ENCODE data around the gene RUSC1.

Gene RUSC1

GRCh38 chr1:155295183-155295941, 25.3 kb upstream of the RUSC1 start:
- DNase-seq, result no peak

GRCh38 chr1:155295942-155296267, 24.8 kb upstream of the RUSC1 start:
- DNase-seq, result no peak

DNA sequence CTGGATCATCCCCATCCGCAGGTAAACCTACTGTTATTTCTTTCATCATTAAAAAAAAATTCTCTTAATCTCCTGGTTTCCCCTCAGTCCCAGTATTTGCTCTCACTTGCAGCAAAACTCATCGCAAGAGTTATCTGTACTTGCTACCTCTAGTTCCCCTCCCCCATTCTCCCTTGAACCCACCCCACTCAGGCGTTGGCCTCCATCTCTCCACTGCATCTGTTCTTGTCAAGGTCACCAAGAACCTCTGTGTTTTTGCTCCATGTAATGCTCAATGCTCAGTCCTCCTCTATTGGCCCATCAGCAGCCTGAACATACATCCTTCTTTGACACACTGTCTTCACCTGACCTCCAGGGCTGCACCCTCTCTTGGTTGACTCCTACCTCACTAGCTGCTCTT, 24.0 kb upstream of the RUSC1 start:
- no peak for DNase-seq

GRCh38 chr1:155297384-155297783, 23.3 kb upstream of the RUSC1 start:
- DNase-seq, result no peak

- no peak for DNase-seq
Measured at GRCh38 chr1:155300024-155300423, 20.7 kb upstream of the RUSC1 start.

DNA sequence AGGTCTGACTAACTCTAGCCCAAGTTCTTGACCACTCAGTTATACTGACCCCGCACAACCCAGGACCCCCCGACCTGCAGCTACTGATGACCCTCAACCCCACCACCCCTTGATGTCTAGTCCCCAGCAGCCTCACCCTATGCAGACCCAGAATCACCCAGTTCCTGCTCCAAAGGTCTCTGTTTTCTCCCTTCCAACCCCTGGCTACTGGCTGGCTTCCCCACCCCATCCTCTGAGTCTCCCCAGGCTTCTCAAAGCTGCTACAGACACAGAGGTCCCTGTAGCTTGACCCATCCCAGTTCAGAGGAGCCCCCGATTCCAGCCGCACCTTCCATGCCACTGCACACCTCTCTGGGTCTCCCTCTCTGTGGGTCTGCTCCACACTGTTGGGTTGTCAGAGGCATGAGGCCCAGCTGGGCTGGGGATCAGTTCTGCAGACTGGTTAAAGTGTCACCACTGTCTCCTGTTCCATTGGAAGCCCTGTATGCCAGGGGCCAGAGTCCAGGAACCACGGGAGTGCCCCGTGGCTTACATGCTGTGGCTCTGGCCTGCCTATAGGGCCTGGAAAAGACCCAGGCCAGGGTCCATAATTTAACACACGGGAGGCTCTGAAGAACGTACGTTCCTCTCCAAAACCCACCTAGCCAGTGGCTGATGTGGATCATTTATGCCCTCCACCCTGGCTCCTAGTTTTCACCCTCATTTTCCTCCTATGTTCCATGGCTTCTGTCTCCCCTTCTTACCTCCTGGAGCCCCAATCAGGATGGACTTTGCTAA, 20.0 kb upstream of the RUSC1 start:
- DNase-seq, result no peak

DNA sequence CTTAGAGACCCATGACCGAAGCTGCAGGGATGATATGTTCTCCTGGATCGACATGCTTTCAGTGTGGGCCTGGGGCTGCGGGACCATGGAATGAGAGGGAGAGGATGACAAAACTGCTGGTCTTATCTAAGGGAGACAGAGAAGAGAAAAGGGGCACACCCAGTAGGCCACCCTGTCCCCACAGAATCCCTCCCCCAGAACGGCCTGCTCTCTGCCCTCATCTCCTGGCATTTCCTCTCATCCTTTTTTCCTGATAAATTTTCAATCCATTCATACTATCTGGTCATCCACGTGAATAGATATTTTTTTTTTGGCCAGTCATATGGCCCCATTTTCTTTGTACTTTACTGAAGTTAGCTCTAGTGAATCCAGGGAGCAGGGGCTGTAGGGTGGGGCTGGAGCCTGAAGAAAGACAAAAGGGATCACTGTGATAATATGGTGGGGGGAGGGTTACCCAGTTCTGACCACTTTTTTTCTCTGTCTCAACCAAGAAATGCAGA, 19.3 kb upstream of the RUSC1 start, which contains the start of gene PKLR:
Gene PKLR (minus strand): TSS at position 97 of the 500 bp plus-strand sequence. CDS start 43 bp downstream, at position 54.
- DNase-seq, result no peak

GRCh38 chr1:155304558-155305063, 16.1 kb upstream of the RUSC1 start:
- no peak for DNase-seq

- no peak for DNase-seq
Measured at GRCh38 chr1:155305881-155306391, 14.8 kb upstream of the RUSC1 start.

- peak; percentile 49 for DNase-seq
Measured at GRCh38 chr1:155307247-155307740, 13.4 kb upstream of the RUSC1 start.

GRCh38 chr1:155308493-155309422, 11.9 kb upstream of the RUSC1 start, which contains the start of gene FDPS:
Gene FDPS (plus strand): TSS chr1:155308866. CDS start chr1:155309790, 924 bp downstream.
- DNase-seq, result peak; percentile 99

DNA sequence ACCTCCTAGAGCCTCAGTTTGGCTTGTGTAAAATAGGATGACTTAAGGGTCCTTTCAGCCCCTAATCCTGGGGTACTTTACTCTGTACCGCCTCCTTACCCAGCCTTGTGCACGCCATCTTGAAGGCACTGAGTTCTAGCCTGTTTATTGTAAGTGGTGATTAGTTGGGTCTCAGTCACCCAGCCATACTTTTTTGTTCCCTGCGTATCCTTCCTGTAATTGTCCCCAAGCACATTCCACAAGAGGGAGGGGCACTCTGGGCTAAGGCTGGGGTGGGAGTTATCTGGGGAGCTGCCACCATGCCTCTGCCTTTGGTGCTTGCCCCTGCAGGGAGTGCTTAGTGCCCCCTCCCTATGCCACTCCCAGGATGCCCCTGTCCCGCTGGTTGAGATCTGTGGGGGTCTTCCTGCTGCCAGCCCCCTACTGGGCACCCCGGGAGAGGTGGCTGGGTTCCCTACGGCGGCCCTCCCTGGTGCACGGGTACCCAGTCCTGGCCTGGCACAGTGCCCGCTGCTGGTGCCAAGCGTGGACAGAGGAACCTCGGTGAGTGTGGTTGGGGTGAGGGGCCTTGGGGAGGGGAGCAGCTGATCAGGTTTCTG, 11.2 kb upstream of the RUSC1 start:
- DNase-seq, result peak; percentile 44

DNA sequence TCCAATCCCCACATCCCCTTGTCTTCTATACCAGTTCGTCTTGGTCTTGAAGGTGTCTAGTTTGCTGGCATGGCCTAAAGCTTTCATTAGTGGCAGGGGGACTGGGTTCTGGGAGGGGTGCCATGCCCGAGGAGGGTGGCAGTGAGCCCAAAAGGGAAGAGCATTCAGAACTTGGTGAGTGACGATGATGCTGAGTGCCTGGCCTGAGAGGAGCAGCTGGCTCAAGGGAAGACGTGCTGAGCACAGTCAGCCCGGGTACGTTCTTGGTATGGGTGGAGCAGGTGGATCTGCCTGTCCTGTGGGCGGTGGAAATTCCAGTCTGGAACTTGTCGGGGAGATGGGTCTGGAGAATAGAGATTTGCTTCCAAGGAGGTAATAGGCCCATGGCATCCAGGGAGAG, 7.4 kb upstream of the RUSC1 start:
- no peak for DNase-seq

DNA sequence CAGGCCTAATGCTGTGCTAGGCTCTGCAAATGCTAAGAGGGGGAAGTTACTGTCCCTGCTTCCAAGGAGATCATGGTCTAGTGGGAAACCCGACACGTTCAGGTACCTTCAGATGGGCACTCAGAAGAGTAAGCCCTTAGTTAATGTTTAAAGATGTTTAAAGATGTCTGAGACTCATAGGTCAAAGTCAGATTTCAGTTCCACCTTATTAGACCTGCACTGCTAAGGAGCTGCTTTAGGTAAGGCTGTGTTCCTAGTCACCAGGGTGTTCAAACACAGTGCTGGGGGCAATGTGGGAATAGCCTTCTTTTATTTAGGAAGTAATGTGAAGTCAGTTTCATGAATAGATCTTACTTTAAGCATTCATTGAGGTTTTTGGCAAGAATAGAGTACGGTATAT, 3.8 kb upstream of the RUSC1 start:
- DNase-seq, result no peak

GRCh38 chr1:155318082-155318481, 2.6 kb upstream of the RUSC1 start:
- DNase-seq, result no peak

DNA sequence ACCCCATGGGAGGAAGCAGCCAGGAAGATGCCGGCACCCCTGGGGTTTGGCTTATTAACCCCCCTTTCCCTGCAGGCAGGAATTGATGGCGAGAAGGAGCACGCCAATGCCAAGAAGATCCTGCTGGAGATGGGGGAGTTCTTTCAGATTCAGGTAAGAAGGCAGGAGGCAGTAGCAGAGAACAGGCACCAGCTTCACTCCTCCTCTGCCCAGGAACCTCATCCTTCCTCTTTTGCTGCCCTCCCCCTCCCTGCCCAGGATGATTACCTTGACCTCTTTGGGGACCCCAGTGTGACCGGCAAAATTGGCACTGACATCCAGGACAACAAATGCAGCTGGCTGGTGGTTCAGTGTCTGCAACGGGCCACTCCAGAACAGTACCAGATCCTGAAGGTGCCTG, 1.2 kb upstream of the RUSC1 start:
- DNase-seq, result no peak

- DNase-seq, result no peak
Measured at GRCh38 chr1:155320252-155320651, 442 bp upstream of the RUSC1 start.

GRCh38 chr1:155321639-155322503, 1.2 kb downstream of the RUSC1 start:
- peak; percentile 37 for DNase-seq

GRCh38 chr1:155322571-155322952, 1.9 kb downstream of the RUSC1 start:
- DNase-seq, result peak; percentile 58

DNA sequence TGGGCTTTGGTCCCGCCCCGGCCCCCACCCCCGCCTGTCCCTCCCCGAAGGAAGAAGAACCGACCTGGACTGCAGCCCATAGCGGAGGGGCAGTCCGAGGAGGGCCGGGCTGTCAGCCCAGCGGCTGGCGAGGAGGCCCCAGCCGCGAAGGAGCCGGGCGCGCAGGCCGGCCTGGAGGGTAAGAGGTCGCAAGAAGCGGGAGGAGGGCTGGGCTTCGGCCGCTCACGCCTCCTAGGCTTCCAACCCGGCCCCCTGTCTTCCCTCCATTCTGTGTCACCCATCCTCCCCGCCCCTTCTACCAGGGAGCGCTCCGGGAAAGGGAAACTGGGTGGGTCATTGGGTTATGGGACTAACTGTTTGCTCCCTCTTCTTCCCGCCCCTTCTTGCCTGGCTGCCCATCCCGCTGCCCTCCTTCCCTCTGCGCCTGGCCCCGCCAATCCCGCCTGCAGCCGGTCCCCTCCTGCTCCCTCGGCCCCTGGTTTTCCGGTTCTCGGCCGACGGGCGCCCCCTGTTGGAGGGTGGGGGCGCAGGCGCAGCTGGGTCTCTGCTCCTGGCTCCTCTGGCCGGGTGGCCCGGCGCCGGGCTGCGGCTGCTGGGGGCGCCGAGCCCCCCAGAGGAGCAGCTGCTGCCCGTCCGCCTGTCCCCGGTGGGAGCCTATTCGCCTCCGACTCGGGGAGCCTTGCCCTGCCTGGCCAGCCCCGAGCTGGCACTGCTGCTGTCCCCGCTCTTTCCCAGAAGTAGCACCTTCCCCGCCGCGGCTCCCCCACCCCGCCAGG, 2.4 kb downstream of the RUSC1 start:
- DNase-seq, result peak; percentile 91

All from NCI-H69 (cell line).